Measurements from ENCODE around the gene TP53BP2. TPM values are rescaled to one million over a fixed set of nuclear protein-coding genes. Genes with fewer than 3 reads are reported as not detected.
"Not testable (repeated sequence)": the region's sequence is repeated elsewhere in the genome, so short reads cannot be mapped to it uniquely, and the experiment has no call there.

The TP53BP2 gene
- total RNA-seq, 1 donor = 32.7 TPM

- TF ChIP-seq CTCF (IDR thresholded peaks at IDR 0.05; ENCODE audit: insufficient read depth, low read length) = no peak
- H3K4me3 ChIP-seq (ENCODE audit: low read depth, low read length) = no peak overlapping the region
- DNase-seq (ENCODE audit: low read depth) = peak; percentile 42
Observed at GRCh38 chr1:223820971-223821370, 24.8 kb downstream of the TP53BP2 start.

- peak; percentile 31 for DNase-seq (ENCODE audit: low read depth)
- no peak overlapping the region for H3K4me3 ChIP-seq (ENCODE audit: low read depth, low read length)
Observed at GRCh38 chr1:223820515-223820858, 25.3 kb downstream of the TP53BP2 start.

GRCh38 chr1:223819730-223820514 is 25.8 kb downstream of the TP53BP2 start:
- TF ChIP-seq CTCF (IDR thresholded peaks at IDR 0.05; ENCODE audit: insufficient read depth, low read length) = no peak
- peak; percentile 92 for DNase-seq (ENCODE audit: low read depth)
- H3K4me3 ChIP-seq (ENCODE audit: low read depth, low read length) = no peak overlapping the region

More at GRCh38 chr1:223820515-223820858, 25.3 kb downstream of the TP53BP2 start:
- peak; percentile 9 for TF ChIP-seq CTCF (IDR thresholded peaks at IDR 0.05; ENCODE audit: insufficient read depth, low read length)

- DNase-seq (ENCODE audit: low read depth); H3K4me3 ChIP-seq (ENCODE audit: low read depth, low read length): not testable (repeated sequence)
Observed at GRCh38 chr1:223817265-223817664, 28.5 kb downstream of the TP53BP2 start.

- no peak for TF ChIP-seq CTCF (IDR thresholded peaks at IDR 0.05; ENCODE audit: insufficient read depth, low read length)
- DNase-seq (ENCODE audit: low read depth) = no peak
- H3K4me3 ChIP-seq (ENCODE audit: low read depth, low read length) = no peak overlapping the region
Observed at GRCh38 chr1:223815865-223816264, 29.9 kb downstream of the TP53BP2 start.

- no peak for TF ChIP-seq CTCF (IDR thresholded peaks at IDR 0.05; ENCODE audit: insufficient read depth, low read length)
- no peak for DNase-seq (ENCODE audit: low read depth)
- no peak overlapping the region for H3K4me3 ChIP-seq (ENCODE audit: low read depth, low read length)
Observed at GRCh38 chr1:223815020-223815853, 30.5 kb downstream of the TP53BP2 start.

- no peak overlapping the region for H3K4me3 ChIP-seq (ENCODE audit: low read depth, low read length)
- DNase-seq (ENCODE audit: low read depth) = no peak
- no peak for TF ChIP-seq CTCF (IDR thresholded peaks at IDR 0.05; ENCODE audit: insufficient read depth, low read length)
Observed at GRCh38 chr1:223813645-223814044, 32.1 kb downstream of the TP53BP2 start.
